Activated CD4-positive, alpha-beta T cell treated with anti-CD3 and anti-CD28 coated beads for 36 hours (primary cell): ENCODE measurements around the gene NR1H3. TPM values are rescaled to one million over a fixed set of nuclear protein-coding genes. Genes with fewer than 3 reads are reported as not detected.

ENCODE experiments used
- ATAC-seq: fragments of 200-7000 bp; cut with Tn5 transposase; one replicate; pipeline ENCODE4 v1.10.0; 2021; ENCODE audit warnings: mild to moderate bottlenecking, moderate library complexity
- CTCF ChIA-PET: fragments of 350-600 bp; sonication (Branson Sonifier 250); formaldehyde crosslinking; loops from one replicate; lab custom pipeline; 2021; ENCODE audit warnings: antibody characterized with exemption; lab: Charles Lee
- POLR2A ChIA-PET: fragments of 350-600 bp; sonication (Branson Sonifier 250); formaldehyde crosslinking; loops from one replicate; lab custom pipeline; 2021; ENCODE audit warnings: antibody characterized with exemption, inconsistent platforms; lab: Charles Lee
- DNase-seq: peaks from one replicate; pipeline ENCODE4 v3.0.0-alpha.2; 2020
- H3K27ac Mint-ChIP-seq: one replicate; pipeline ENCODE4 v1.8.0; 2021; ENCODE audit warnings: mixed read lengths
- H3K27me3 Mint-ChIP-seq: one replicate; pipeline ENCODE4 v1.8.0; 2021; ENCODE audit warnings: mixed read lengths
- H3K36me3 Mint-ChIP-seq: one replicate; pipeline ENCODE4 v1.8.0; 2021; ENCODE audit warnings: low read depth, mixed read lengths
- H3K4me1 Mint-ChIP-seq: one replicate; pipeline ENCODE4 v1.8.0; 2021; ENCODE audit warnings: mixed read lengths
- H3K4me3 Mint-ChIP-seq: one replicate; pipeline ENCODE4 v1.8.0; 2021; ENCODE audit warnings: mild to moderate bottlenecking, moderate library complexity, mixed read lengths
- H3K9me3 Mint-ChIP-seq: one replicate; pipeline ENCODE4 v1.8.0; 2021; ENCODE audit warnings: low read depth, mixed read lengths
- intact Hi-C, 2 experiments: fragments of 100-400 bp; cut with DNase I in 1 of 2; cut with micrococcal nuclease in 1 of 2; formaldehyde crosslinking; loops; one replicate each; pipeline versions ENCODE4 v1.14.2 to v1.15.1; 2022 to 2024; cut with DNase I, micrococcal nuclease
- total RNA-seq, 2 experiments: library from RNA; stranded (reverse); gene quantifications; one replicate each; pipeline ENCODE4 v1.2.3, GENCODE V29; 2021

NR1H3 gene
- total RNA-seq, 2 experiments from 2014 or later: 9.5 to 13.3 TPM

GRCh38 chr11:47269002-47269828, 11.4 kb downstream of the NR1H3 start:
- Mint-ChIP-seq H3K4me3 (peak overlapping the region; percentile 76), H3K27ac (peak overlapping the region; percentile 98), H3K36me3 (peaks cover 8% of the 10 kb centered on the region), H3K4me1 (peaks cover 60% of the 10 kb centered on the region), H3K9me3 (no peaks in the 10 kb centered on the region), H3K27me3 (no peaks in the 10 kb centered on the region)
- POLR2A ChIA-PET: interaction anchor here (0.7 to 1.0 kb wide), 2 partner anchors 54 to 97 kb away, joined by 3 to 4 read pairs; partner anchors contain the start of gene DDB2
- DNase-seq (peak; percentile 93), ATAC-seq (peak; percentile 61)
- CTCF ChIA-PET: interaction anchor here (1.1 to 1.4 kb wide), 2 partner anchors 10 to 35 kb away, joined by 4 to 5 read pairs; no protein-coding TSS in a partner anchor
- intact Hi-C loops: loop anchor here (1.0 kb wide), 11 partner anchors 21 to 652 kb away; partner anchors contain the start of genes ACP2 (in 2 of the 2), SLC39A13 (in 2 of the 2), ARHGAP1 (in 1 of the 2) and ATG13 (in 1 of the 2)

DNA sequence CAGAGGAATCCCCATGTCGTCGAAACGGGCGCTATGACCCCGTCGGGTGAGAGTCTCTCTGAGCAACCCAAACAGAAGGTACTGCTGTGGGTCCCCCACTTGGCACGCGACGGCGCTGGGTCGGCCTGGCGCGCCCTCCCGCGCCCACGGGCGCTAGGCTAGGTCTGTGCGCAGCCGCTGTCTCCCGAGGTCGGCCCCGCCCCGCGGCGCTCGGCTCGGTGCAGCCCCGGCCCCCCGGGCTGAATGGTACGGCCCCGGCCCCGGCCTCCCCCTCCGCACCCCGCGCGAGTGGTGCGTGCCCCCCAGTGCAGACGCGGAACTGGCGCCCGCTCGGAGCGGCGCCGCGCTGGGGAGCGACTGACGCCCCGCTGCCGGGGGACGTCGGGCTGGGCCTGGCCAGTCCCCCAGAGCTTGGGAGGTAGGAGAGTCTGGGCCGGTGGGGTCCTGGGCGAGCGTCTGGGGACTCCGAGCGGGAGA, 12.1 kb downstream of the NR1H3 start, which contains the start of gene MADD:
Gene MADD (plus strand): TSS at position 305 of the 477 bp plus-strand sequence.
- Mint-ChIP-seq H3K4me1 (peaks cover 55% of the 10 kb centered on the region), H3K27ac (peak within 1 kb of the TSS; percentile 98), H3K9me3 (no peaks in the 10 kb centered on the region), H3K27me3 (no peaks in the 10 kb centered on the region), H3K4me3 (peak within 1 kb of the TSS; percentile 76), H3K36me3 (peaks cover 8% of the 10 kb centered on the region)
- ChIA-PET POLR2A (interaction anchor here (1.0 kb wide), 1 partner anchor 55 kb away, joined by 4 read pairs; the partner anchor contains the start of gene DDB2), CTCF (interaction anchor here (1.7 kb wide), 1 partner anchor 21 kb away, joined by 11 read pairs; the partner anchor contains the start of gene ACP2)
- intact Hi-C loops: loop anchor here (1.0 to 10.0 kb wide), 15 partner anchors 22 to 923 kb away; partner anchors contain the start of genes ACP2 (in 2 of the 2), FNBP4 (in 2 of the 2), SLC39A13 (in 2 of the 2) and ARHGAP1 (in 1 of the 2)
- peak; percentile 94 for DNase-seq
- peak; percentile 80 for ATAC-seq

- DNase-seq: peak; percentile 53
- H3K27ac Mint-ChIP-seq: peak overlapping the region; percentile 85
- H3K27me3 Mint-ChIP-seq: no peaks in the 10 kb centered on the region
- peaks cover 9% of the 10 kb centered on the region for H3K36me3 Mint-ChIP-seq
- intact Hi-C loops: loop anchor here (1.0 to 10.0 kb wide), 4 partner anchors 283 to 923 kb away; partner anchors contain the start of genes FNBP4 (in 2 of the 2), CELF1 (in 1 of the 2) and DGKZ (in 1 of the 2)
- peaks cover 48% of the 10 kb centered on the region for H3K4me1 Mint-ChIP-seq
- H3K9me3 Mint-ChIP-seq: no peaks in the 10 kb centered on the region
- ChIA-PET CTCF (interaction anchor here (0.8 to 1.7 kb wide), 6 partner anchors 12 to 137 kb away, joined by 3 to 11 read pairs (median 4); partner anchors contain the start of gene ACP2), POLR2A (interaction anchor here (0.6 to 1.1 kb wide), 8 partner anchors 8 to 636 kb away, joined by 3 to 4 read pairs (median 3); partner anchors contain the start of genes ACP2 and DDB2)
- ATAC-seq: peak; percentile 6
- H3K4me3 Mint-ChIP-seq: peak overlapping the region; percentile 76
These were observed 12.8 kb downstream of the NR1H3 start for GRCh38 chr11:47270331-47271271.

DNA sequence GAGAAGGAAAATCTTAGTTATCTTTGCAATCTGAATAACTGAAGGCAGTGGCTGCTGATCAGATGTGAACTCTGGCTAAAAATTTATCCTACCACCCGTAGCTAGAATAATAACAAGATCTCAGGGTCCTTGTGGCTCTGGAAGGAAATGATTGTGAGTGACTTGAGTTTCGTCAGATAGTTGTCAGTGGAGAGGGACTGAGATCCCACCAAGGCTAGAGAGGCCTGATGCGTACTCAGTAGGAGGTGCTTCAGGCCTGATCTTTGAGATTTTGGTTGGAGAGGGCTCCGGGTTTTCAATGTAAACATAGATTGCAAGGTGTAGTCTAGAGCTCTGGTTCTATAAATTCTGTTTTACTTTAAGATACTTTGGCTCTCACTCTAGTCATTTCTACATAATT, 13.5 kb downstream of the NR1H3 start:
- DNase-seq (no peak), ATAC-seq (no peak)
- Mint-ChIP-seq H3K4me1 (peaks cover 44% of the 10 kb centered on the region), H3K4me3 (peak overlapping the region; percentile 76), H3K36me3 (peaks cover 15% of the 10 kb centered on the region), H3K27me3 (no peaks in the 10 kb centered on the region), H3K27ac (peak overlapping the region; percentile 85), H3K9me3 (no peaks in the 10 kb centered on the region)
- POLR2A ChIA-PET: interaction anchor here (0.6 to 1.1 kb wide), 10 partner anchors 9 to 636 kb away, joined by 3 to 4 read pairs (median 3); partner anchors contain the start of gene ACP2
- CTCF ChIA-PET: interaction anchor here (0.7 to 1.7 kb wide), 7 partner anchors 13 to 136 kb away, joined by 3 to 11 read pairs (median 3); partner anchors contain the start of gene ACP2
- intact Hi-C loops: loop anchor here (5.0 to 10.0 kb wide), 2 partner anchors 493 to 924 kb away; partner anchors contain the start of genes DGKZ (in 1 of the 2) and FNBP4 (in 1 of the 2)

- H3K4me1 Mint-ChIP-seq: peaks cover 44% of the 10 kb centered on the region
- POLR2A ChIA-PET: interaction anchor here (0.6 to 1.6 kb wide), 4 partner anchors 23 to 57 kb away, joined by 3 to 5 read pairs (median 4); partner anchors contain the start of gene DDB2
- H3K4me3 Mint-ChIP-seq: peak overlapping the region; percentile 76
- peak overlapping the region; percentile 69 for H3K27ac Mint-ChIP-seq
- peaks cover 23% of the 10 kb centered on the region for H3K36me3 Mint-ChIP-seq
- intact Hi-C loops: loop anchor here (5.0 to 10.0 kb wide), 2 partner anchors 493 to 925 kb away; partner anchors contain the start of genes DGKZ (in 1 of the 2) and FNBP4 (in 1 of the 2)
- CTCF ChIA-PET: interaction anchor here (0.6 to 1.4 kb wide), 6 partner anchors 13 to 92 kb away, joined by 3 to 4 read pairs (median 3); partner anchors contain the start of gene DDB2
- H3K9me3 Mint-ChIP-seq: no peaks in the 10 kb centered on the region
- DNase-seq (no peak), ATAC-seq (no peak)
- no peaks in the 10 kb centered on the region for H3K27me3 Mint-ChIP-seq
These were observed 14.3 kb downstream of the NR1H3 start for GRCh38 chr11:47271961-47272661.

- Mint-ChIP-seq H3K4me1 (peaks cover 44% of the 10 kb centered on the region), H3K36me3 (peaks cover 25% of the 10 kb centered on the region), H3K9me3 (no peaks in the 10 kb centered on the region), H3K4me3 (no peak overlapping the region), H3K27me3 (no peaks in the 10 kb centered on the region), H3K27ac (peak overlapping the region; percentile 1)
- POLR2A ChIA-PET: interaction anchor here (1.0 to 1.6 kb wide), 3 partner anchors 24 to 58 kb away, joined by 3 to 5 read pairs (median 4); partner anchors contain the start of genes ACP2 and DDB2
- DNase-seq (no peak), ATAC-seq (no peak)
- intact Hi-C loops: loop anchor here (5.0 to 10.0 kb wide), 2 partner anchors 492 to 925 kb away; partner anchors contain the start of genes DGKZ (in 1 of the 2) and FNBP4 (in 1 of the 2)
- CTCF ChIA-PET: interaction anchor here (0.6 to 2.1 kb wide), 7 partner anchors 13 to 139 kb away, joined by 3 to 6 read pairs (median 3); partner anchors contain the start of gene DDB2
These were observed 14.9 kb downstream of the NR1H3 start for GRCh38 chr11:47272706-47273105.

- intact Hi-C loops: loop anchor here (5.0 to 10.0 kb wide), 2 partner anchors 490 to 927 kb away; partner anchors contain the start of genes DGKZ (in 1 of the 2) and FNBP4 (in 1 of the 2)
- DNase-seq: no peak
- no peaks in the 10 kb centered on the region for H3K27me3 Mint-ChIP-seq
- H3K36me3 Mint-ChIP-seq: peaks cover 37% of the 10 kb centered on the region
- ChIA-PET POLR2A (interaction anchor here (1.0 to 1.2 kb wide), 2 partner anchors 10 to 61 kb away, joined by 3 read pairs; no protein-coding TSS in a partner anchor), CTCF (interaction anchor here (0.9 to 2.1 kb wide), 2 partner anchors 15 to 137 kb away, joined by 3 to 6 read pairs; no protein-coding TSS in a partner anchor)
- no peak overlapping the region for H3K4me3 Mint-ChIP-seq
- ATAC-seq: no peak
- H3K4me1 Mint-ChIP-seq: peaks cover 30% of the 10 kb centered on the region
- no peak overlapping the region for H3K27ac Mint-ChIP-seq
- no peaks in the 10 kb centered on the region for H3K9me3 Mint-ChIP-seq
These were observed 16.9 kb downstream of the NR1H3 start for GRCh38 chr11:47274495-47275235.

DNA sequence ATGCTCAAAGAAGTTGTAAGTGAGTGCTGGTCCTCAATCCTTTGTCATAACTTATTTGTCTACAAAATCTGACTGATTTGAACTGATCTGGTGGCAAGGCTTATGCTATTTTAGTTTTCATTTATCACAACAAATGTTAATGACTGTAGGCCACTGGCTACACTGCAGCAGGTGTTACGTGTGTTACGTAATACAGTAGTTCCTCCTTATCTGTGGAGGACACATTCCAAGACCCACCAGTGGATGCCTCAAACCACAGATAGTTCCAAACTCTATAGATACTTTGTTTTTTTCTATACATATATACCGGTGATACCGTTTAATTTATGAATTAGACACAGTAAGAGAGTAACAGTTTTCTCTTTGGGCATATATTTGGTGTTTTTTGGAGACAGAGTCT, 19.1 kb downstream of the NR1H3 start:
- CTCF ChIA-PET: no interaction called here
- Mint-ChIP-seq H3K4me1 (peaks cover 18% of the 10 kb centered on the region), H3K9me3 (no peaks in the 10 kb centered on the region), H3K27ac (no peak overlapping the region), H3K4me3 (no peak overlapping the region), H3K27me3 (no peaks in the 10 kb centered on the region), H3K36me3 (peaks cover 42% of the 10 kb centered on the region)
- ATAC-seq (no peak), DNase-seq (no peak)
- intact Hi-C loops: loop anchor here in 1 of 2 experiments (10.0 kb wide), 1 partner anchor 488 kb away; the partner anchor contains the start of gene FNBP4
- POLR2A ChIA-PET: interaction anchor here (0.6 kb wide), 1 partner anchor 154 kb away, joined by 5 read pairs; no protein-coding TSS in a partner anchor
